ENCODE measurements around the gene CC2D1A.
"Not testable (repeated sequence)": the region's sequence is repeated elsewhere in the genome, so short reads cannot be mapped to it uniquely, and the experiment has no call there.

Gene CC2D1A

GRCh38 chr19:13972368-13973155 lies 66.6 kb downstream of the CC2D1A start:
- ATAC-seq = no peak
- TF ChIP-seq ZC3H10 (CRISPR knock-in tag; IDR thresholded peaks at IDR 0.05) (no peak), ZNF70 (CRISPR knock-in tag; IDR thresholded peaks at IDR 0.05) (no peak), OSR1 (CRISPR knock-in tag; IDR thresholded peaks at IDR 0.05) (no peak), ZNF8 (CRISPR knock-in tag; IDR thresholded peaks at IDR 0.05) (no peak), CREB5 (CRISPR knock-in tag; IDR thresholded peaks at IDR 0.05; ENCODE audit: low read depth) (no peak), CSRNP3 (CRISPR knock-in tag; IDR thresholded peaks at IDR 0.05) (no peak), GLIS3 (CRISPR knock-in tag; IDR thresholded peaks at IDR 0.05) (no peak), ZFP30 (CRISPR knock-in tag; IDR thresholded peaks at IDR 0.05) (no peak), ARNTL (CRISPR knock-in tag; IDR thresholded peaks at IDR 0.05; ENCODE audit: borderline replicate concordance, low read depth) (no peak)
- TF ChIP-seq, protein P1, sequence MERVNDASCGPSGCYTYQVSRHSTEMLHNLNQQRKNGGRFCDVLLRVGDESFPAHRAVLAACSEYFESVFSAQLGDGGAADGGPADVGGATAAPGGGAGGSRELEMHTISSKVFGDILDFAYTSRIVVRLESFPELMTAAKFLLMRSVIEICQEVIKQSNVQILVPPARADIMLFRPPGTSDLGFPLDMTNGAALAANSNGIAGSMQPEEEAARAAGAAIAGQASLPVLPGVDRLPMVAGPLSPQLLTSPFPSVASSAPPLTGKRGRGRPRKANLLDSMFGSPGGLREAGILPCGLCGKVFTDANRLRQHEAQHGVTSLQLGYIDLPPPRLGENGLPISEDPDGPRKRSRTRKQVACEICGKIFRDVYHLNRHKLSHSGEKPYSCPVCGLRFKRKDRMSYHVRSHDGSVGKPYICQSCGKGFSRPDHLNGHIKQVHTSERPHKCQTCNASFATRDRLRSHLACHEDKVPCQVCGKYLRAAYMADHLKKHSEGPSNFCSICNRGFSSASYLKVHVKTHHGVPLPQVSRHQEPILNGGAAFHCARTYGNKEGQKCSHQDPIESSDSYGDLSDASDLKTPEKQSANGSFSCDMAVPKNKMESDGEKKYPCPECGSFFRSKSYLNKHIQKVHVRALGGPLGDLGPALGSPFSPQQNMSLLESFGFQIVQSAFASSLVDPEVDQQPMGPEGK (CRISPR knock-in tag; IDR thresholded peaks at IDR 0.05; ENCODE audit: borderline replicate concordance) = no peak

DNA sequence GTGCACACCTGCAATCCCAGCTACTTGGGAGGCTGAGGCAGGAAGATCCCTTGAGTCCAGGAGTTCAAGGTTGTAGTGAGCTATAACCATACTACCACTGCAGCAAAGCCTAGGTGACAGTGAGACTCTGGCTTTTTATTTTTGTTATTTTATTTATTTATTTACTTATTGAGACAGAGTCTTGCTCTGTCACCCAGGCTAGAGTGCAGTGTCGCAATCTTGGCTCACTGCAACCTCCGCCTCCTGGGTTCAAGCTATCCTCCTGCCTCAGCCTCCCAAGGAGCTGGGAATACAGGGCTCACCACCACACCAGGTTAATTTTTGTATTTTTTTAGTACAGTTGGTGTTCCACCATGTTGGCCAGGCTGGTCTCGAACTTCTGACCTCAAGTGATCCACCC lies 67.5 kb downstream of the CC2D1A start:
- ATAC-seq = not testable (repeated sequence)

DNA sequence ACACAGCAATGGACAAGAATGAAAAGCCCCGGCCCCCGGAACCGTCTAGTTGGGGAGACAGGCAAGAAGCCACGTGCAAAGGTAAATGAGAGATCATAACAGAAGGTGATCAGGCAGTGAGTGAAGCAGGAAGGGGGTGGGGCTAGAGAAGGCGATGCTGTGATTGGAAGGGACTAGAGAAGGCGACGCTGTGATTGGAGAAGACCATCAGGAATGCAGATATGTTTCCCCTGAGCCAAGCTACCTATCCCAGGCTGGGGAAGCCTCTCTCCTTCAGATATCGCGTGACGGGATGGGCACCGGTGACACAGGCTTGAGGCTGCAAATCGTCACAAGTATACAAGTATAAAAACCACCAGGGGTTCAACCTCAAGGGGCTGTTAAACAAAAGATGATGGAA lies 68.1 kb downstream of the CC2D1A start:
- TF ChIP-seq CSRNP3 (CRISPR knock-in tag; IDR thresholded peaks at IDR 0.05) (no peak), RARB (CRISPR knock-in tag; IDR thresholded peaks at IDR 0.05) (no peak), BACH2 (CRISPR knock-in tag; IDR thresholded peaks at IDR 0.05; ENCODE audit: borderline replicate concordance) (no peak), PPARA (CRISPR knock-in tag; IDR thresholded peaks at IDR 0.05; ENCODE audit: borderline replicate concordance) (no peak), ISL1 (CRISPR knock-in tag; IDR thresholded peaks at IDR 0.05) (no peak), CSDC2 (CRISPR knock-in tag; IDR thresholded peaks at IDR 0.05) (no peak), CREB5 (CRISPR knock-in tag; IDR thresholded peaks at IDR 0.05; ENCODE audit: low read depth) (no peak)
- TF ChIP-seq, protein P2, sequence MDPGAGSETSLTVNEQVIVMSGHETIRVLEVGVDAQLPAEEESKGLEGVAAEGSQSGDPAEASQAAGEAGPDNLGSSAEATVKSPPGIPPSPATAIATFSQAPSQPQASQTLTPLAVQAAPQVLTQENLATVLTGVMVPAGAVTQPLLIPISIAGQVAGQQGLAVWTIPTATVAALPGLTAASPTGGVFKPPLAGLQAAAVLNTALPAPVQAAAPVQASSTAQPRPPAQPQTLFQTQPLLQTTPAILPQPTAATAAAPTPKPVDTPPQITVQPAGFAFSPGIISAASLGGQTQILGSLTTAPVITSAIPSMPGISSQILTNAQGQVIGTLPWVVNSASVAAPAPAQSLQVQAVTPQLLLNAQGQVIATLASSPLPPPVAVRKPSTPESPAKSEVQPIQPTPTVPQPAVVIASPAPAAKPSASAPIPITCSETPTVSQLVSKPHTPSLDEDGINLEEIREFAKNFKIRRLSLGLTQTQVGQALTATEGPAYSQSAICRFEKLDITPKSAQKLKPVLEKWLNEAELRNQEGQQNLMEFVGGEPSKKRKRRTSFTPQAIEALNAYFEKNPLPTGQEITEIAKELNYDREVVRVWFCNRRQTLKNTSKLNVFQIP (CRISPR knock-in tag; IDR thresholded peaks at IDR 0.05; ENCODE audit: borderline replicate concordance, low read depth) = no peak
- peak; percentile 85 for ATAC-seq

GRCh38 chr19:13975870-13976269 lies 69.9 kb downstream of the CC2D1A start:
- TF ChIP-seq BACH2 (CRISPR knock-in tag; IDR thresholded peaks at IDR 0.05; ENCODE audit: borderline replicate concordance) (no peak), ZNF8 (CRISPR knock-in tag; IDR thresholded peaks at IDR 0.05) (no peak), ARNTL (CRISPR knock-in tag; IDR thresholded peaks at IDR 0.05; ENCODE audit: borderline replicate concordance, low read depth) (no peak)
- no peak for ATAC-seq
